Uterus (tissue), 2 donors: ENCODE results near the gene CELA2A.
"Not testable (repeated sequence)": the region's sequence is repeated elsewhere in the genome, so short reads cannot be mapped to it uniquely, and the experiment has no call there.

Experiments used
- POLR2A ChIP-seq, 2 donors: fragments of 450-650 bp; IDR thresholded peaks; one replicate each; pipeline ENCODE4 v1.6.1; 2016; ENCODE audit warnings: antibody characterized with exemption in 2 of 2, mild to moderate bottlenecking in 1 of 2, moderate library complexity in 1 of 2
- TF ChIP-seq, protein P1 (sequence below), 4 experiments: fragments of 200-600 bp in 2 of 4; fragments of 450-650 bp in 2 of 4; sonication (generic) in 2 of 4; IDR thresholded peaks; one replicate each; pipeline ENCODE4 v1.5.1; 2016 to 2019; ENCODE audit warnings: antibody characterized with exemption in 4 of 4, mild to moderate bottlenecking in 2 of 4, moderate library complexity in 1 of 4

DNA sequence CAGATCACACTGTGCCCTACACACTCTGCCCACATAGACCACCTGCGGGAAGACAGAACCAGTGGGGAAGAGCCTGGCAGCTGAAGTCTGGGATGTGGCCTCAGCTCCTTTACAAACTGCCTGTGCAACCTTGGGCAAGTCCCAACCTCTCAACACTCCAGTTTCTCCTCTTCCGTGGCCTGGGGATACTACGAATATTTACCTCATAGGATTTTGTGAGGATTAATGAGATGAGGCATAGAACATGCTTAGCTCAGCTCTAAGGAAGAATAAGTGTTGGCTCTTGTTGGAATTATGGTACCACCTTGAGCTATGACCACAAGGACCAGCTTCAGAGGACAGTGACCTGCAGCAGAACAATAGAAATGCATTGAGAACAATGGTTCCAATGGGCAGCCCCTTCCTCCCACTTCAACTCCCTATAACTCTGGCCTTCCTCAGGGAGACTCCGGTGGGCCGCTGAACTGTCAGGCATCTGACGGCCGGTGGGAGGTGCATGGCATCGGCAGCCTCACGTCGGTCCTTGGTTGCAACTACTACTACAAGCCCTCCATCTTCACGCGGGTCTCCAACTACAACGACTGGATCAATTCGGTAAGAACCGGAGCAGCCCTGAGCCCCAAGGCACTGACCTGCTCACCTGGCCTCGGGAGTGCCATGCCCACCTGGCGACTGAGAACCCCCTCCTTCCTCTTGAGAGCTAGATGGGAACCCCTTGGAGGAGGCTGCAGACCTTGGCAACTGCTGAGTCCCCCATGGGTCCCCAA, 30.5 kb downstream of the CELA2A start:
- TF ChIP-seq, protein P1, sequence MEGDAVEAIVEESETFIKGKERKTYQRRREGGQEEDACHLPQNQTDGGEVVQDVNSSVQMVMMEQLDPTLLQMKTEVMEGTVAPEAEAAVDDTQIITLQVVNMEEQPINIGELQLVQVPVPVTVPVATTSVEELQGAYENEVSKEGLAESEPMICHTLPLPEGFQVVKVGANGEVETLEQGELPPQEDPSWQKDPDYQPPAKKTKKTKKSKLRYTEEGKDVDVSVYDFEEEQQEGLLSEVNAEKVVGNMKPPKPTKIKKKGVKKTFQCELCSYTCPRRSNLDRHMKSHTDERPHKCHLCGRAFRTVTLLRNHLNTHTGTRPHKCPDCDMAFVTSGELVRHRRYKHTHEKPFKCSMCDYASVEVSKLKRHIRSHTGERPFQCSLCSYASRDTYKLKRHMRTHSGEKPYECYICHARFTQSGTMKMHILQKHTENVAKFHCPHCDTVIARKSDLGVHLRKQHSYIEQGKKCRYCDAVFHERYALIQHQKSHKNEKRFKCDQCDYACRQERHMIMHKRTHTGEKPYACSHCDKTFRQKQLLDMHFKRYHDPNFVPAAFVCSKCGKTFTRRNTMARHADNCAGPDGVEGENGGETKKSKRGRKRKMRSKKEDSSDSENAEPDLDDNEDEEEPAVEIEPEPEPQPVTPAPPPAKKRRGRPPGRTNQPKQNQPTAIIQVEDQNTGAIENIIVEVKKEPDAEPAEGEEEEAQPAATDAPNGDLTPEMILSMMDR (IDR thresholded peaks at IDR 0.05): not testable (repeated sequence)
- TF ChIP-seq POLR2A (IDR thresholded peaks at IDR 0.05): not testable (repeated sequence)
